HUES64 (cell line): ENCODE results near the gene LYPD4.
"Not testable (repeated sequence)": the region's sequence is repeated elsewhere in the genome, so short reads cannot be mapped to it uniquely, and the experiment has no call there.

Source experiments
- H3K27ac ChIP-seq: 2 replicates; pipeline ENCODE4 v1.7.0; 2013; ENCODE audit warnings: low read depth, low read length, inconsistent platforms
- H3K27me3 ChIP-seq: 2 replicates; pipeline ENCODE4 v1.6.1; 2013; ENCODE audit warnings: mild to moderate bottlenecking, low read length; ENCODE audit not compliant: insufficient read depth
- H3K36me3 ChIP-seq: 2 replicates; pipeline ENCODE4 v1.6.1; 2013; ENCODE audit warnings: mild to moderate bottlenecking, low read length; ENCODE audit not compliant: insufficient read depth
- H3K4me1 ChIP-seq: 2 replicates; pipeline ENCODE4 v1.6.1; 2013; ENCODE audit warnings: mild to moderate bottlenecking, low read length, moderate library complexity; ENCODE audit not compliant: insufficient read depth
- H3K4me3 ChIP-seq: 2 replicates; pipeline ENCODE4 v1.5.1; 2013; ENCODE audit warnings: mild to moderate bottlenecking, low read length, moderate library complexity
- H3K9ac ChIP-seq: 2 replicates; pipeline ENCODE4 v1.6.1; 2013; ENCODE audit warnings: mild to moderate bottlenecking, low read depth, low read length
- H3K9me3 ChIP-seq: 2 replicates; pipeline ENCODE4 v1.6.1; 2013; ENCODE audit warnings: low read depth, low read length; ENCODE audit not compliant: insufficient read depth
- WGBS: fragments of 150-250, 120-280 bp; methylation state at CpG from one replicate; pipeline ENCODE4 v1.1.7; 2013; ENCODE audit warnings: missing lambda C conversion rate; 5-methylcytosine and 5-hydroxymethylcytosine counted together

Gene LYPD4

GRCh38 chr19:41883463-41883820 is 39.0 kb upstream of the LYPD4 start:
- Histone ChIP-seq H3K27me3 (peaks cover 29% of the 10 kb centered on the region), H3K4me1 (peaks cover 17% of the 10 kb centered on the region), H3K4me3 (peak overlapping the region; percentile 90), H3K36me3 (no peaks in the 10 kb centered on the region), H3K9ac (peak overlapping the region; percentile 53), H3K9me3 (no peaks in the 10 kb centered on the region), H3K27ac (no peak overlapping the region)
- 2% methylated on average over 16 of the region's 23 CpGs for WGBS

- peak within 1 kb of the TSS; percentile 62 for H3K9ac ChIP-seq
- H3K4me1 ChIP-seq, result peaks cover 11% of the 10 kb centered on the region
- WGBS, result 2% methylated on average over 80 of the region's 80 CpGs
- H3K4me3 ChIP-seq, result peak within 1 kb of the TSS; percentile 90
- H3K27ac ChIP-seq, result no peak within 1 kb of the TSS
- H3K9me3 ChIP-seq, result no peaks in the 10 kb centered on the region
- H3K27me3 ChIP-seq, result peaks cover 29% of the 10 kb centered on the region
- H3K36me3 ChIP-seq, result no peaks in the 10 kb centered on the region
These were observed 38.3 kb upstream of the LYPD4 start, which contains the start of gene ARHGEF1 for GRCh38 chr19:41882568-41883462. Gene ARHGEF1, plus strand, starts transcription at chr19:41883184. Its CDS starts 4,899 bp downstream, at chr19:41888083.

- Histone ChIP-seq H3K9me3 (no peaks in the 10 kb centered on the region), H3K27me3 (peaks cover 29% of the 10 kb centered on the region), H3K9ac (no peak overlapping the region), H3K4me1 (no peaks in the 10 kb centered on the region), H3K4me3 (no peak overlapping the region), H3K27ac (no peak overlapping the region), H3K36me3 (no peaks in the 10 kb centered on the region)
- WGBS, result 70% methylated on average over 2 of the region's 5 CpGs
These were observed 35.8 kb upstream of the LYPD4 start for GRCh38 chr19:41880329-41880708.

GRCh38 chr19:41879670-41880328 is 35.3 kb upstream of the LYPD4 start:
- Histone ChIP-seq H3K4me3 (no peak overlapping the region), H3K9ac (no peak overlapping the region), H3K36me3 (no peaks in the 10 kb centered on the region), H3K9me3 (no peaks in the 10 kb centered on the region), H3K27me3 (peaks cover 29% of the 10 kb centered on the region), H3K4me1 (no peaks in the 10 kb centered on the region), H3K27ac (no peak overlapping the region)
- 84% methylated on average over 7 of the region's 7 CpGs for WGBS

- Histone ChIP-seq H3K4me3 (no peak overlapping the region), H3K9me3 (no peaks in the 10 kb centered on the region), H3K27ac (no peak overlapping the region), H3K4me1 (no peaks in the 10 kb centered on the region), H3K27me3 (peaks cover 29% of the 10 kb centered on the region), H3K9ac (no peak overlapping the region), H3K36me3 (no peaks in the 10 kb centered on the region)
- WGBS, result 86% methylated on average over 21 of the region's 21 CpGs
These were observed 34.6 kb upstream of the LYPD4 start for GRCh38 chr19:41879080-41879479.

- 86% methylated on average over 17 of the region's 17 CpGs for WGBS
- Histone ChIP-seq H3K4me3 (no peak overlapping the region), H3K9ac (no peak overlapping the region), H3K27me3 (peaks cover 24% of the 10 kb centered on the region), H3K9me3 (no peaks in the 10 kb centered on the region), H3K27ac (no peak overlapping the region), H3K4me1 (no peaks in the 10 kb centered on the region), H3K36me3 (no peaks in the 10 kb centered on the region)
These were observed 33.7 kb upstream of the LYPD4 start for GRCh38 chr19:41877916-41878905.

- 68% methylated on average over 9 of the region's 9 CpGs for WGBS
- Histone ChIP-seq H3K9me3 (no peaks in the 10 kb centered on the region), H3K27ac (no peak within 1 kb of the TSS), H3K36me3 (no peaks in the 10 kb centered on the region), H3K4me3 (no peak within 1 kb of the TSS), H3K9ac (no peak within 1 kb of the TSS), H3K4me1 (no peaks in the 10 kb centered on the region), H3K27me3 (peaks cover 14% of the 10 kb centered on the region)
These were observed 32.7 kb upstream of the LYPD4 start, which contains the start of gene CD79A for GRCh38 chr19:41876847-41877832. Gene CD79A, plus strand, starts transcription at chr19:41877279. Its CDS starts 26 bp downstream, at chr19:41877305.

- H3K9ac ChIP-seq, H3K27me3 ChIP-seq, H3K4me1 ChIP-seq, H3K27ac ChIP-seq, H3K9me3 ChIP-seq, H3K4me3 ChIP-seq: not testable (repeated sequence)
- peaks cover 11% of the 10 kb centered on the region for H3K36me3 ChIP-seq
- WGBS, result 84% methylated on average over 3 of the region's 3 CpGs
These were observed 31.5 kb upstream of the LYPD4 start for GRCh38 chr19:41875973-41876372.

GRCh38 chr19:41872775-41873647 is 28.5 kb upstream of the LYPD4 start:
- no peaks in the 10 kb centered on the region for H3K4me1 ChIP-seq
- no peak overlapping the region for H3K9ac ChIP-seq
- no peaks in the 10 kb centered on the region; the same call in 1 of the 2 replicates for H3K27me3 ChIP-seq
- WGBS, result 49% methylated on average over 18 of the region's 18 CpGs
- no peak overlapping the region for H3K4me3 ChIP-seq
- H3K9me3 ChIP-seq, result no peaks in the 10 kb centered on the region
- H3K27ac ChIP-seq, result peak overlapping the region; percentile 59; the same call in 1 of the 2 replicates
- H3K36me3 ChIP-seq, result peaks cover 40% of the 10 kb centered on the region
